Measurements from ENCODE around the gene TEN1.
A peak's percentile ranks its signal among the peaks of the same experiment; 100 is the strongest.
"Not testable (repeated sequence)": the region's sequence is repeated elsewhere in the genome, so short reads cannot be mapped to it uniquely, and the experiment has no call there.

Gene TEN1, protein sequence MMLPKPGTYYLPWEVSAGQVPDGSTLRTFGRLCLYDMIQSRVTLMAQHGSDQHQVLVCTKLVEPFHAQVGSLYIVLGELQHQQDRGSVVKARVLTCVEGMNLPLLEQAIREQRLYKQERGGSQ

GRCh38 chr17:75978938-75979704, at the start of gene TEN1, which contains the start of gene ACOX1:
Gene TEN1 (plus strand): TSS chr17:75979240. CDS start chr17:75986193, 6,953 bp downstream.
Gene ACOX1 (minus strand): TSS chr17:75979166. CDS start chr17:75979073, 93 bp downstream.
- peak; percentile 97 for DNase-seq

DNA sequence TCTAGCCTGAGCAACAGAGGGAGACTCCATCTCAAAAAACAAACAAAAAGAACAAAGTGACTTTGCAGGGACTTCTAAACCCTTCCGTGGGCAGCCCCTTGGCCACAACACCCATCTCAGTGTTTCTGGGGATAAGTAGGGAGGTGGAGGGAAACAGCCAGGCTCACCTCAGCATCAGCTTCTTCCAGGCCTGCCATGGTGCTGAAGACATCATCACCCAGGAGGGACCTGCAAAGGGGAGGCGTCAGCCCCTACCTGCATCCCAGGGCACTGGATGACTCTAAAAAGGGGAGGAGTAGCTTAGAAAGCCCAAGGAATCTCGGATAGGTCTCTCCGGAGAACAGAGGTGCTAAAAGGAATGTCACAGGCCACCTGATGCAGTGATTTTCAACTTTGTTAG, 48.0 kb upstream of the TEN1 start:
- no peak for DNase-seq

DNA sequence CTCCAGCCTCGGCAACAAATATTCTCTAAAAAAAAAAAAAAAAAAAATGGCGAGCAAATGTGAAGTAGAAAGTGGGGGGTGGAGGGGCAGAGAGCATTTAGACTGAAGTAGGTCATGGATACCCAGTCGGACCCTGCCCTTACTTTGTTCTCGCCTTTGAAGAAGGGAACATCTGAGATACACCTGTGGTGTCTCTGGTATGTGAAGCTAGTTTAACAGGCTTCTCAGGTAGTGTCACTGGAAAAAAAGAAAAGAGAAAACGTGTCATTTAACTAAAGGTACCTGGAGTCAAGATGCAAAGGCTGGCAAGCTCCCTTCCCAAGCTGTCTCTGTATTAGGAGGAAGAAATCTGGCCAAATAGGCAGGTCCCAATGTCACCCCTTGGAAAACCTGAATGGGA, 46.2 kb upstream of the TEN1 start:
- no peak for DNase-seq

GRCh38 chr17:75933808-75934207, 45.2 kb upstream of the TEN1 start:
- DNase-seq: no peak

DNA sequence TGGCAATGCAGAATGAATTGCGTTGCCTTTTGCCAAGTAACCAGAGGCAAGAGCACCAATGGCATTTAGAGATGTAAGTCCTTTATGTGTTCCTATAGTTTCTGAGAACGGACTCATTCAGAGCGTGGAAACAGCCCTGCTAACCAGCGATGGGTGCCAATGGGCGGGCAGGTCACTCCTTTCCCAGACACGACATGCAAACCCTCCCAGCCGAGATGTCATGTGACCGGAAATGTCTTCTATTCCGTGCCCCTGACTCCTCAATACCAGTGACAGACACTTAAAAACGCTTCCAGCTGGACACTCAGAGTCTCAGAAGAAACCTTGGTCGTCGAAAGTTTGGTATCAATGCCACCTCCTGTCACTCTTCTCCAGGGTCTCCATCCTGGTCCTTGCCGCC, 41.4 kb upstream of the TEN1 start:
- no peak for DNase-seq

- DNase-seq: peak; percentile 89
Measured at GRCh38 chr17:75940727-75941441, 38.2 kb upstream of the TEN1 start, which contains the start of gene FBF1. Gene FBF1 (minus strand): TSS chr17:75941042. CDS start chr17:75938149, 2,893 bp downstream.

DNA sequence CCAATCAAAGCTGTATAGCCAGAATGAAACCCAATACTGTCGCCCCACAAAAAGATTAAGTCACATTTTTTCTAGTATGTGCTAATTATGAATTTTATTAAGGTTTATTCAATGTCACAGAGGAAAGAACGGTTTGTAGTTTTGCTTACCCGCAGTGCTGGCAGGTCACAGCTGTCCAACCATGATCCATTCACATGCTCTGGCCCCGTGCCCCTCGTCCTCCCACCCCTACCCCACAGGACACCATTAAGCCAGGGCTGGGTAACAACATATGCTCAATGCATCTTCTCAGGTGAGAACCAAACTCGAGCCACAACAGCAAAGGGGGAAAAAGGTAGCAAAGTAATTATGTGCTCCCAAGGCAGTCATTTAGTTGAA, 37.6 kb upstream of the TEN1 start:
- DNase-seq: no peak

DNA sequence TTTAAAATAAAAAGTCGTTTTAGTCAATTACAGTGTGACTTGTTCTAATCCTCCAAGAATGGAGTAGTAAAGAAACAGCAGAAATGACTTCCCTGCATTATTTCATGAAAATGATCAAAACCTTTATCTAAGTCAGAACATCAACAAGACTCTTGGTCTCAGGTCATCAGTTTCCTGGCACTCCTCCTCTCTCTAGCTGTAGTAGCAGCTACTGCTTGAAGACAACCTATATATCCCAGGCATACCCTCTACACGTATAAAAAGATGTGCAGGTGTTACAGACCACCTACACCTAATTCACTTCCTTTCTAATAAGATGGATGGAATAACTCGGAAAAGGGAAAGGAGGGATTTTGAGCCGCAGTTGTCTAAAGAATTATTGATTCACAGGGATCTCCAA, 36.6 kb upstream of the TEN1 start:
- no peak for DNase-seq

- no peak for DNase-seq
Measured at GRCh38 chr17:75943491-75943890, 35.5 kb upstream of the TEN1 start.

DNA sequence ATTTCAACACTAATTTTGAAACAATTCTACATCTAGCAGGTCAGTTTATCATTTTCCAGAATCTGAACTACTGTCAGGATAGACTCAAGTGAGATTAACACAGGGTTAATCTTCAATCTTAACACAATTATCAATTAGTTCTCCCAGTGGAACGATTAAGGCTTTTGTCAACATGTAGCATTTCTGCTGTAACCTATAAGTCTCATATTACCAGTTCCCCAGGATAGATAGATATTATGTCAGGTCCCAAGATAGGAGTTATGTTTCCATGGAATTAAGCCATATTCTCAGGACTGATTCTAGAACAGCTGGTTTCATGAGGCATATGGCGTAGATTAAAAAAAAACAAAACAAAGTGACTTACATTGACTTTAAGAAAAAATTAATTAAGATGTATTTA, 33.8 kb upstream of the TEN1 start:
- DNase-seq: no peak

DNA sequence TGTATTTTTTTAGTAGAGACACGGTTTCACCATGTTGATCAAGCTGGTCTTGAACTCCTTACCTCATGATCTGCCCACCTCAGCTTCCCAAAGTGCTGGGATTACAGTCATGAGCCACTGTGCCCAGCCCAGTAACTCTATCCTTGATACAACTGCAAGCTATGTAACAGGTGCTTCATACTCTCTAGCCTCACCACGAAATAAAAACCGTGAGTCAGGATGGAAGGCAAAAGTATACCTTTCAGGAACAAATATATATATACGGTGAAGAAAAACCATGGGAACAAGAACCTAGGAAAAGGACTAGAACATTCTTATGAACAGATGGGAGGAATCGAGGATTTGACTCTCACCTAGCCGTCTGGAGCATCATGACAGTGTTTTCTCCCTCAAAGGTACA, 28.6 kb upstream of the TEN1 start:
- no peak for DNase-seq

GRCh38 chr17:75950855-75951554, 28.0 kb upstream of the TEN1 start:
- DNase-seq: no peak

GRCh38 chr17:75959051-75959838, 19.8 kb upstream of the TEN1 start:
- DNase-seq: no peak

- DNase-seq: no peak
Measured at GRCh38 chr17:75959839-75960511, 19.1 kb upstream of the TEN1 start.

DNA sequence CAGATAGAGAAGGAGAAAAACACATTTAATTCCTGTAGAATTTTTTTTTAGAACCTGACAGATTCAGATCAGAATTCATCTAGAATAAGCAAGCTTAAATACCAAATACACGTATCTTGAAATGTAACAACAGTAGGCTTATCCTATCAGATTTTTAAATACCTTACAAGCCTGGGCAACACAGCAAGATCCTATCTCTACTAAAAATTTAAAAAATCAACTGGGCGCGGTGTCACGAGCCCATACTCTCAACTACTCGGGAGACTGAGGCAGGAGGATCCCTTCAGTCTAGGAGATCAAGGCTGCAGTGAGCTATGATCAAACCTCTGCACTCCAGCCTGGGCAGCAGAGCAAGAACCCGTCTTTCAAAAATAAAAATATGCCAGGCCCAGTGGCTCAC, 13.6 kb upstream of the TEN1 start:
- no peak for DNase-seq

DNA sequence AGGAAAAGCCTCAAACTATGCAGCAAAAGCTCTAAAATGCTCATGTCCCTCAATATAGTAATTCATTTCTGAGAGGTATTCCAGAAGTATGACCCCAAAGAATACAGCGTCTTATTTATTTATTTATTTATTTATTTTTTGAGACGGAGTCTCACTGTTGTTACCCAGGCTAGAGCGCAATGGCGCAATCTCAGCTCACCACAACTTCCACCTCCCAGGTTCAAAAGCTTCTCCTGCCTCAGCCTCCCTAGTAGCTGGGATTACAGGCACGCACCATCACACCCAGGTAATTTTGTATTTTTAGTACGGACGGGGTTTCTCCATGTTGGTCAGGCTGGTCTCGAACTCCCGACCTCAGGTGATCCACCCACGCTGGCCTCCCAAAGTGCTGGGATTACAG, 10.0 kb upstream of the TEN1 start:
- DNase-seq: not testable (repeated sequence)

- DNase-seq: no peak
Measured at GRCh38 chr17:75970011-75970523, 9.0 kb upstream of the TEN1 start.

- DNase-seq: no peak
Measured at GRCh38 chr17:75970626-75971025, 8.4 kb upstream of the TEN1 start.

- DNase-seq: not testable (repeated sequence)
Measured at GRCh38 chr17:75975187-75975586, 3.9 kb upstream of the TEN1 start.

- no peak for DNase-seq
Measured at GRCh38 chr17:75975757-75976174, 3.3 kb upstream of the TEN1 start.

GRCh38 chr17:75976175-75976848, 2.7 kb upstream of the TEN1 start:
- DNase-seq: no peak

Data from activated naive CD4-positive, alpha-beta T cell treated with anti-CD3 and anti-CD28 coated beads, Interleukin-2, amount 50 U/mL, for 16 hours (primary cell).